ENCODE data around the gene SULT4A1.

The SULT4A1 gene

GRCh38 chr22:43827003-43827735 is 35.1 kb downstream of the SULT4A1 start:
- TF ChIP-seq GATA1 (IDR thresholded peaks at IDR 0.05; ENCODE audit: low read depth, low read length) (no peak), POLR2A (IDR thresholded peaks at IDR 0.05; ENCODE audit: low read length) (no peak)
- DNase-seq = no peak

- no peak for DNase-seq
- TF ChIP-seq GATA1 (IDR thresholded peaks at IDR 0.05; ENCODE audit: low read depth, low read length) = no peak
Observed at GRCh38 chr22:43826142-43827002, 35.9 kb downstream of the SULT4A1 start.

- DNase-seq = no peak
- TF ChIP-seq GATA1 (IDR thresholded peaks at IDR 0.05; ENCODE audit: low read depth, low read length) (no peak), POLR2A (IDR thresholded peaks at IDR 0.05; ENCODE audit: low read length) (no peak)
Observed at GRCh38 chr22:43825651-43826050, 36.7 kb downstream of the SULT4A1 start.

GRCh38 chr22:43824724-43825420 is 37.4 kb downstream of the SULT4A1 start:
- TF ChIP-seq POLR2A (IDR thresholded peaks at IDR 0.05; ENCODE audit: low read length) = no peak
- TF ChIP-seq GATA1 (IDR thresholded peaks at IDR 0.05; ENCODE audit: low read depth, low read length) = no peak
- DNase-seq = no peak

- no peak for TF ChIP-seq GATA1 (IDR thresholded peaks at IDR 0.05; ENCODE audit: low read depth, low read length)
Observed at GRCh38 chr22:43823911-43824665, 38.2 kb downstream of the SULT4A1 start.

GRCh38 chr22:43823353-43823908 is 38.9 kb downstream of the SULT4A1 start:
- no peak for DNase-seq
- TF ChIP-seq GATA1 (IDR thresholded peaks at IDR 0.05; ENCODE audit: low read depth, low read length) = no peak
- no peak for TF ChIP-seq POLR2A (IDR thresholded peaks at IDR 0.05; ENCODE audit: low read length)

More at GRCh38 chr22:43823911-43824665, 38.2 kb downstream of the SULT4A1 start:
- DNase-seq = no peak

GRCh38 chr22:43821606-43822425 is 40.5 kb downstream of the SULT4A1 start:
- DNase-seq = no peak
- TF ChIP-seq POLR2A (IDR thresholded peaks at IDR 0.05; ENCODE audit: low read length) = no peak
- TF ChIP-seq GATA1 (IDR thresholded peaks at IDR 0.05; ENCODE audit: low read depth, low read length) = no peak

- DNase-seq = no peak
- TF ChIP-seq GATA1 (IDR thresholded peaks at IDR 0.05; ENCODE audit: low read depth, low read length) (no peak), POLR2A (IDR thresholded peaks at IDR 0.05; ENCODE audit: low read length) (no peak)
Observed at GRCh38 chr22:43820651-43821305, 41.5 kb downstream of the SULT4A1 start.

GRCh38 chr22:43819931-43820640 is 42.2 kb downstream of the SULT4A1 start:
- no peak for DNase-seq
- TF ChIP-seq GATA1 (IDR thresholded peaks at IDR 0.05; ENCODE audit: low read depth, low read length) = no peak
- no peak for TF ChIP-seq POLR2A (IDR thresholded peaks at IDR 0.05; ENCODE audit: low read length)

- no peak for TF ChIP-seq GATA1 (IDR thresholded peaks at IDR 0.05; ENCODE audit: low read depth, low read length)
- DNase-seq = no peak
Observed at GRCh38 chr22:43819421-43819921, 42.8 kb downstream of the SULT4A1 start.

GRCh38 chr22:43818981-43819380 is 43.3 kb downstream of the SULT4A1 start:
- TF ChIP-seq GATA1 (IDR thresholded peaks at IDR 0.05; ENCODE audit: low read depth, low read length) (no peak), POLR2A (IDR thresholded peaks at IDR 0.05; ENCODE audit: low read length) (no peak)
- no peak for DNase-seq

Data from erythroblast (primary cell).